GM12872 (cell line): ENCODE data around the gene CCDC13.

Source experiments
- CTCF ChIP-seq: IDR thresholded peaks from 3 replicates; pipeline ENCODE4 v1.5.1; 2011; ENCODE audit warnings: low read depth, mild to moderate bottlenecking, low read length, moderate library complexity; ENCODE audit not compliant: insufficient read depth

CCDC13 gene

DNA sequence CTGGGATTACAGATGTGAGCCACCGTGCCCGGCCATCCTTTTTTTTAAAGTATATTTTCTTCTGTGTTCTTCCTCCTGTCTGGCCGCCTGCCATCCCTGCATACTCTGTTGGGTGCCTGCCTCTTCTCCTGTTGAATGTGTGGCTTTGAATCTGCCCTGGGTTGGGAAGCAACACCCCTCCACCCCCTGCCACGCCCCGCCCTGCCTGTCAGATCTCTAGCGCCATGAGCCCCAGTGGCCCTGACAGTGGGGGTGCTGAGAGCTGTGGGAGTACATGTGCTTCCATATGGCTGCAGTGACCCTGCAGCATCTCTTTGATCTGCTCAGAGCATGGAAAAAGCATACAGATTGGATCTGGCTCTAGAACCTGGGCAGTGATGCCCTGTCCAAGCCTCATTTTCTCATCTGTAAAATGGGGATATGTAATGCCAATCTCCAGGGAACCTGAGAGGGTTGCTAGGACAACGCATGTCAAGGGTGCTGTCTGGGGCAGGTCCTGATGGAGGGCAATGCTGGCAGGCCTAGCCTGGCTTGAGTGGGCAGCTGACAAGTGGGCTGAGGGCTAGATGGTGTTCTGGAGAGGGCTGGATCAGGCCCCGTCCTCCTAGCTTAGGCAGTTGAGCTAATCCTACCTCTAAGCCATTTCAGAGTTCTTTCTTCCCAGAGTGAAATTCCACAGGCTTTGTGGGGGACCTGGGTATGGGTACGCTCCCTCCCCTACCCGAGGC, 23.9 kb downstream of the CCDC13 start:
- no peak for TF ChIP-seq CTCF

GRCh38 chr3:42747581-42747980, 25.5 kb downstream of the CCDC13 start:
- no peak for TF ChIP-seq CTCF

DNA sequence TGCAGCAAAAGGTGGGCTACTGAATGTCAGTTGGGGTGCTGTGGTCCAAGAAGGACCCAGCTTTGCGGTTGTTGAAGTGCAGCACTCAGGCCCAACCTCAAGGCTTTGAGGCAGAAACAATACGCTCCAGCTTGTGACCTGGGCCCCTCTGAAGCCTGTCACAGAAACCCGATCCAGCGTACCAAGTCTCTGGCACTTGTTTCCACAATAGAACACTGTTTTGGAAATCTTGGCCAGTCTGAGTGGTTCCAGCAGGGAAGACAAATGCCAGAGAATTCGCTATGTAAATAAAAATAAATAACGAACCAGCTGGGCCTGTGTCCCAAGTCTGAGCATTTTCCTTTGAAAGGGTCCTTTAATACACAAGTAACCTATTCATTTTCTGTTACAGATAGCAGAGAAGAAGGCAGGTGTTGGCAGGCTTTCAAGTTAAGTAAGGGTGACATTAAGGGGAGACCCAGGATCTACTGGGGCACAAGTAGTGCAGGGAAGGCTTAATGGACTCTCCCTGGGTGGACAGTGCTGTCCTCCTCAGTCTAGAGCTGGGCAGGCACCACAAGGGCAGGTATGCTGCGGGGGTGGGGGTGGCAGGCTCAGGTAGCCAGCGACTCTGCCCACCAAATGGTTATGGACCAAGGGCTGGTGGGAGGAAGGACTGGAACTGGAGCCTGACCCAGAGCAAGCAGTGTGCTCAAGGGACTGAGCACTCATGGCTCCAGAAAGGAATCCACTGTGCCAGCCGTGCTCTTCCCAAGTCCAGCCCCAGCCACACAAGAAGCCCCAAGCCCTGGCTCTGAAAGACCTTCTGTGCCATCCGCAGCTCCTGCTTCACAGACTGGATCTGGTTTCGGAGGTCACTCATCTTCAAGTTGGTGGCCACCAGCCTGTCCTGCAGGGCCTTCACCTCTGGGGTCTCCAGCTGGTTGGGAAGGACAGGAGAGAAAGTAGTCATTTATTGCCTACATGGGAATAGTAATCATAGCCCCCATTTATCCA, 26.3 kb downstream of the CCDC13 start:
- TF ChIP-seq CTCF, result no peak

- TF ChIP-seq CTCF, result no peak
Observed at GRCh38 chr3:42745776-42746454, 27.1 kb downstream of the CCDC13 start.

DNA sequence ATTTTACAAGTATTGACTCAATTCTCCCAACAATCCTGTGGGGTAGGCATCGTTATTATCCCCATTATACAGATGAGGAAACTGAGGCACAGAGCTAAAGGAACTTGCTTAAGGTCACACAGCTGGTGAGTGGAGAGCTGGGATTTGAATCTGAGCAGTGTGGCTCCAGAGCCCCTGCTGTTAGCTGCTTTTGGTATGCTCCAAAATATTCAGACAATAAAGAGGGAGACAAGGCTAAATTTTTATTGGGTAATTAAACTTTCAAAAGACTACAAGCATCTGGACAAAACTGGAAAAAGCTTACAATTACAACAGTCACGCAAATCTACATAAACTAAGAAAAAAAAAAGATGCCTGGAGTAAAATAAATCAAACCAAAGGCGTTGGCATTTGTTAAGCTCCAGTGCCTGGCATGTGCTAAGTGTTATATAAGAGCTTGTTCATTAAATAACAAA, 27.7 kb downstream of the CCDC13 start:
- no peak for TF ChIP-seq CTCF

- no peak for TF ChIP-seq CTCF
Observed at GRCh38 chr3:42743204-42743995, 29.7 kb downstream of the CCDC13 start.
